ENCODE data around the gene OR2M7.

GRCh38 chr1:248348475-248348874, 24.1 kb upstream of the OR2M7 start, which contains the start of gene OR14C36:
- TF ChIP-seq EZH2phosphoT487 (IDR thresholded peaks at IDR 0.05; ENCODE audit: borderline replicate concordance, low read length) (no peak), CTCF (IDR thresholded peaks at IDR 0.05; ENCODE audit: low read depth, low read length, poor library complexity, severe bottlenecking) (no peak)
